HG03520 (cell line): ENCODE measurements around the gene ATG4B.

Source experiments
- ATAC-seq: cut with Tn5 transposase; IDR thresholded peaks from one replicate; pipeline ENCODE4 v1.9.1; 2021; ENCODE audit warnings: mild to moderate bottlenecking, moderate library complexity; ENCODE audit not compliant: unreplicated experiment

Gene ATG4B

GRCh38 chr2:241680827-241681599 is 43.5 kb downstream of the ATG4B start:
- ATAC-seq: no peak

- no peak for ATAC-seq
Measured at GRCh38 chr2:241686324-241686649, 48.8 kb downstream of the ATG4B start.

- peak; percentile 93 for ATAC-seq
Measured at GRCh38 chr2:241686650-241687425, 49.3 kb downstream of the ATG4B start, which contains the start of gene DTYMK. Gene DTYMK (minus strand): TSS chr2:241686815. CDS start chr2:241686783, 32 bp downstream.

GRCh38 chr2:241689306-241689705 is 51.8 kb downstream of the ATG4B start:
- ATAC-seq: no peak

- ATAC-seq: no peak
Measured at GRCh38 chr2:241690202-241690717, 52.8 kb downstream of the ATG4B start.

- ATAC-seq: no peak
Measured at GRCh38 chr2:241692448-241692847, 55.0 kb downstream of the ATG4B start.

- ATAC-seq: no peak
Measured at GRCh38 chr2:241695651-241696050, 58.2 kb downstream of the ATG4B start.

GRCh38 chr2:241701149-241701398 is 63.6 kb downstream of the ATG4B start:
- no peak for ATAC-seq

GRCh38 chr2:241701399-241702154 is 64.1 kb downstream of the ATG4B start, which contains the start of gene ING5:
Gene ING5 (plus strand): TSS chr2:241702039. CDS start chr2:241702066, 27 bp downstream.
- ATAC-seq: peak; percentile 45

GRCh38 chr2:241702155-241703031 is 64.9 kb downstream of the ATG4B start:
- ATAC-seq: peak; percentile 59

- no peak for ATAC-seq
Measured at GRCh38 chr2:241703032-241703604, 65.6 kb downstream of the ATG4B start.

GRCh38 chr2:241706537-241706936 is 69.0 kb downstream of the ATG4B start:
- no peak for ATAC-seq

GRCh38 chr2:241708879-241709278 is 71.4 kb downstream of the ATG4B start:
- no peak for ATAC-seq

- ATAC-seq: no peak
Measured at GRCh38 chr2:241719093-241719492, 81.6 kb downstream of the ATG4B start.

- ATAC-seq: no peak
Measured at GRCh38 chr2:241720099-241720498, 82.6 kb downstream of the ATG4B start.

GRCh38 chr2:241720560-241720959 is 83.1 kb downstream of the ATG4B start:
- no peak for ATAC-seq

- ATAC-seq: no peak
Measured at GRCh38 chr2:241721852-241722251, 84.4 kb downstream of the ATG4B start.

GRCh38 chr2:241722896-241723454 is 85.5 kb downstream of the ATG4B start:
- ATAC-seq: no peak
